ELF-1 (cell line): ENCODE results near the gene OSBPL6.
A peak's percentile ranks its signal among the peaks of the same experiment; 100 is the strongest.

Source experiments
- DNase-seq: peaks from one replicate; pipeline ENCODE4 v3.0.0-alpha.2; 2016; ENCODE audit warnings: low read depth, low spot score

The OSBPL6 gene

GRCh38 chr2:178271629-178272333 lies 77.5 kb downstream of the OSBPL6 start:
- no peak for DNase-seq

- no peak for DNase-seq
Observed at GRCh38 chr2:178273787-178274360, 79.6 kb downstream of the OSBPL6 start.

- no peak for DNase-seq
Observed at GRCh38 chr2:178275600-178275999, 81.3 kb downstream of the OSBPL6 start.

GRCh38 chr2:178277741-178278197 lies 83.5 kb downstream of the OSBPL6 start:
- DNase-seq: peak; percentile 36

- peak; percentile 67 for DNase-seq
Observed at GRCh38 chr2:178279142-178279541, 84.8 kb downstream of the OSBPL6 start.

GRCh38 chr2:178279636-178280035 lies 85.3 kb downstream of the OSBPL6 start:
- DNase-seq: no peak

GRCh38 chr2:178280244-178280852 lies 86.0 kb downstream of the OSBPL6 start:
- DNase-seq: no peak

- DNase-seq: no peak
Observed at GRCh38 chr2:178282075-178282815, 87.9 kb downstream of the OSBPL6 start.

- no peak for DNase-seq
Observed at GRCh38 chr2:178283341-178283918, 89.1 kb downstream of the OSBPL6 start.

- no peak for DNase-seq
Observed at GRCh38 chr2:178284613-178285286, 90.4 kb downstream of the OSBPL6 start.

- DNase-seq: no peak
Observed at GRCh38 chr2:178285287-178285615, 90.9 kb downstream of the OSBPL6 start.

- no peak for DNase-seq
Observed at GRCh38 chr2:178286636-178287035, 92.3 kb downstream of the OSBPL6 start.

- no peak for DNase-seq
Observed at GRCh38 chr2:178287652-178288344, 93.5 kb downstream of the OSBPL6 start.

GRCh38 chr2:178291703-178292102 lies 97.4 kb downstream of the OSBPL6 start:
- DNase-seq: no peak

- no peak for DNase-seq
Observed at GRCh38 chr2:178292586-178292985, 98.3 kb downstream of the OSBPL6 start.

- no peak for DNase-seq
Observed at GRCh38 chr2:178295115-178295514, 100.8 kb downstream of the OSBPL6 start.

- DNase-seq: no peak
Observed at GRCh38 chr2:178295906-178296305, 101.6 kb downstream of the OSBPL6 start.

- no peak for DNase-seq
Observed at GRCh38 chr2:178296394-178297090, 102.2 kb downstream of the OSBPL6 start.

GRCh38 chr2:178297091-178297411 lies 102.7 kb downstream of the OSBPL6 start:
- DNase-seq: no peak

GRCh38 chr2:178298785-178299212 lies 104.5 kb downstream of the OSBPL6 start:
- DNase-seq: no peak
